GM12872 (cell line): ENCODE results near the gene LHB.
A peak's percentile ranks its signal among the peaks of the same experiment; 100 is the strongest.

Experiments
- TF ChIP-seq, protein P1 (sequence below): IDR thresholded peaks from 3 replicates; pipeline ENCODE4 v1.5.1; 2011; ENCODE audit warnings: low read depth, mild to moderate bottlenecking, low read length, moderate library complexity; ENCODE audit not compliant: insufficient read depth

The LHB gene

DNA sequence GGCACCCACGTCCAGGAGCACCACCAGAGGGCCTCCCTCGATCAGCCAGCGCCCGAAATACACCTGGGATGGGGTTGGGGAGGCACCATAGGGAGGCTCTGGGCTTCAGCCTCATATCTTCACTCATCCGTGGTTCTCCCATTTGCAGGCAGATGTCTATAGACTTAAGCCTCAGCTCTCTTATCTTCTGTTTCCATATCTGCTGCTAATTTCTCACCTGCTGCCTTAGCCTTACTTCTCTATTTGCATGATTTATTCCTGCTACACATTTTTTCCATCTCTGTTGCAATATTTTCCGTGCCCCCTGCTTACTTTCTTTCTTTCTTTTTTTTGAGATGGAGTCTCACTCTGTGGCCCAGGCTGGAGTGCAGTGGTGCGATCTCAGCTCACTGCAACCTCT, 29.6 kb downstream of the LHB start:
- TF ChIP-seq, protein P1, sequence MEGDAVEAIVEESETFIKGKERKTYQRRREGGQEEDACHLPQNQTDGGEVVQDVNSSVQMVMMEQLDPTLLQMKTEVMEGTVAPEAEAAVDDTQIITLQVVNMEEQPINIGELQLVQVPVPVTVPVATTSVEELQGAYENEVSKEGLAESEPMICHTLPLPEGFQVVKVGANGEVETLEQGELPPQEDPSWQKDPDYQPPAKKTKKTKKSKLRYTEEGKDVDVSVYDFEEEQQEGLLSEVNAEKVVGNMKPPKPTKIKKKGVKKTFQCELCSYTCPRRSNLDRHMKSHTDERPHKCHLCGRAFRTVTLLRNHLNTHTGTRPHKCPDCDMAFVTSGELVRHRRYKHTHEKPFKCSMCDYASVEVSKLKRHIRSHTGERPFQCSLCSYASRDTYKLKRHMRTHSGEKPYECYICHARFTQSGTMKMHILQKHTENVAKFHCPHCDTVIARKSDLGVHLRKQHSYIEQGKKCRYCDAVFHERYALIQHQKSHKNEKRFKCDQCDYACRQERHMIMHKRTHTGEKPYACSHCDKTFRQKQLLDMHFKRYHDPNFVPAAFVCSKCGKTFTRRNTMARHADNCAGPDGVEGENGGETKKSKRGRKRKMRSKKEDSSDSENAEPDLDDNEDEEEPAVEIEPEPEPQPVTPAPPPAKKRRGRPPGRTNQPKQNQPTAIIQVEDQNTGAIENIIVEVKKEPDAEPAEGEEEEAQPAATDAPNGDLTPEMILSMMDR = no peak

GRCh38 chr19:48986211-48986610, 30.7 kb downstream of the LHB start:
- TF ChIP-seq, protein P1 = no peak

GRCh38 chr19:48985711-48986110, 31.2 kb downstream of the LHB start:
- TF ChIP-seq, protein P1 = no peak

DNA sequence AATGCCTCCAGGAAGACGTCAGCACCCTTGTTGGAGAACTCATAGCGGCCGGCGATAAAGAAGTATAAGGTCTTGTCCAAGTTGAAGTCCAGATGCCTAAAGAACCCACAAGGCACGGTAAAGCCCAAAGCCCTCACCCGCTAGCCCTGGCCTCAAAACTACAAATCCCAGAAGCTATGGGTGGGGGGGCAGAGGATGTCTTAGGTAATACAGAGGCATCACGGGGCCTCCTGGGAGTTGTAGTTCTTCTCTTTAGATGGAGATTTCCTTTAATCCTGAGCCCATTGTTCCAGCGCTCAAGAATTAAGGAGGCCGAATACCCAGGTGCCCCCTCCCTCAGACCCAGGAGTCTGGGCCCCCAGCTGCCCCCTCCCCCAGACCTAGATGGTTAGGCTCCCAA, 34.6 kb downstream of the LHB start:
- TF ChIP-seq, protein P1 = no peak

- TF ChIP-seq, protein P1 = no peak
These were observed 39.8 kb downstream of the LHB start for GRCh38 chr19:48977061-48977460.

DNA sequence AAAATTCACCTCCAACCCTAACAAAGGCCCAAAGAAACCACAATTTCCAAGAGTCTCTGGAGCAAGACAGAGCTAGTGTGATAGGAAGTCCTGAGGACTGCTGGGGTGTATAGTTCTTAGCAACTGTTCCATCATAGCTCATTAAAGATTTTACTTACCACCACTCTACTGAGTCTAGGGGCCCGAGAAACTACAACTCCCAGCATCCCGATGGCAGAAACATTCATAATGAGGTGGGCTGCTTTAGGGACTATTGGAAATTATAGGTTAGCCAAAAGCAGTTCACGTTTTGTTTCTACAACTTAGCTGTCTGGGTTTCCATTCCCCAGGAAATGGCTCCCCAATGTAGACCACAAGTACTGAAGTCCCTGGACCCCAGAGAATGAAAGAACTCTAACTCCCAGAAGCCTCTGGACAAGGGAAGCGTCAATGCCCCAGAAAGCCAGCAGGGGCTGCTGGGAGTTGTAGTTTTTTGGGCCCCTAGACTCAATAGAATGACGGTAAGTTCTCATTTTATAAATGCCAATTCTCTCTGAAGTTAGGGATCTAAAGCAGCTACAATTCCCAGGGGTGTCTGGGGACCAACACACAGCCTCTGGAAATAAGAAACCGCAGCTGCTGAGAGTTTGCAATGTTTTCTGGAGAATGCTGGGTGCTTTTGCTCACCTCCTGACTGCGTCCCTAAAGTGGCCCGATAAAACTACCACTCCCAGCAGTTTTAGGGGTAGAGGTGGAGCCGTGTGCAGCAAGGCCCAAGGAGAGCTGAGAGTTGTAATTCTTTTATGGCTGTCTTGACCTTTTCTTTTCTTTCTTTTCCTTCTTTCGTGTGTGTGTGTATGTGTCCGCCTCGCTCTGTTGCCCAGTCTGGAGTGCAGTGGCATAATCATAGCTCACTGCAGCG, 40.7 kb downstream of the LHB start:
- TF ChIP-seq, protein P1 = 0 out of 3 replicates have a peak, but pooled peaks have one; percentile 10

DNA sequence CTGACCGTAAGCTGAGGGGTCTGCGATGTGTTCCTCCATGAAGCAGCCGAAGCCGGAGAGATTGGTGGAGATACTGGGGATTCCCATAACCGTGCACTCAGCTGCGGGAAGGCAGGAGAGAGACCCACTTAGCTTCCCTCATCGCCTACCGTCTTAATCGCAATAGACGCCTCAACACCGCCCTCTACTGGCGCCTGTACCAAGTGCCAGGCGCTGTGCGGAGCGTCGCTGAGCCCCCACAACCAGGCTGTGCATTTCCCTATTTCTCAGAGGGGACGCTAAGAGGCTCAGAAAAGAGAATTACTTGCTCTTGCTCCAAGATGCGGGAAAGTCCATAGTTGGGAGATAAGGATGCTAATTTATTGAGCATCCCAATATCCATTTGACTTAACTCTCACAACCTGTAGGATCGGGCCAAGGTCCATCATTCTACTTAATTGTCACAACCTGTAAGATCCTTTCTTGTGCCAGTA, 45.9 kb downstream of the LHB start:
- TF ChIP-seq, protein P1 = peak; percentile 96
